GM19193 (cell line): Measurements from ENCODE around the gene PCDH17.

ENCODE experiments used
- POLR2A ChIP-seq: IDR thresholded peaks from 4 replicates; pipeline ENCODE4 v1.6.1; 2011; ENCODE audit not compliant: insufficient read depth, insufficient read length; ENCODE audit errors: extremely low read depth

PCDH17 gene

GRCh38 chr13:57632276-57633140 lies 964 bp downstream of the PCDH17 start:
- TF ChIP-seq POLR2A: no peak

GRCh38 chr13:57633141-57633949 lies 1.8 kb downstream of the PCDH17 start:
- no peak for TF ChIP-seq POLR2A

- TF ChIP-seq POLR2A: no peak
Observed at GRCh38 chr13:57633950-57634838, 2.6 kb downstream of the PCDH17 start.

- TF ChIP-seq POLR2A: no peak
Observed at GRCh38 chr13:57634839-57635165, 3.3 kb downstream of the PCDH17 start.

- TF ChIP-seq POLR2A: no peak
Observed at GRCh38 chr13:57635541-57636085, 4.1 kb downstream of the PCDH17 start.

GRCh38 chr13:57636816-57637215 lies 5.3 kb downstream of the PCDH17 start:
- TF ChIP-seq POLR2A: no peak

- TF ChIP-seq POLR2A: no peak
Observed at GRCh38 chr13:57637515-57637914, 6.0 kb downstream of the PCDH17 start.

- no peak for TF ChIP-seq POLR2A
Observed at GRCh38 chr13:57638186-57638890, 6.8 kb downstream of the PCDH17 start.

GRCh38 chr13:57640607-57641006 lies 9.1 kb downstream of the PCDH17 start:
- no peak for TF ChIP-seq POLR2A

- no peak for TF ChIP-seq POLR2A
Observed at GRCh38 chr13:57641051-57641450, 9.5 kb downstream of the PCDH17 start.

GRCh38 chr13:57644106-57644505 lies 12.6 kb downstream of the PCDH17 start:
- no peak for TF ChIP-seq POLR2A

- no peak for TF ChIP-seq POLR2A
Observed at GRCh38 chr13:57653229-57653989, 21.9 kb downstream of the PCDH17 start.

GRCh38 chr13:57665481-57665880 lies 33.9 kb downstream of the PCDH17 start:
- TF ChIP-seq POLR2A: no peak
